ENCODE data around the gene PHACTR4.

The PHACTR4 gene

GRCh38 chr1:28537457-28538199, 168.1 kb downstream of the PHACTR4 start:
- H3K9me3 ChIP-seq (ENCODE audit: control insufficient read depth, insufficient read depth, low read depth, low read length): no peaks in the 10 kb centered on the region
- H3K36me3 ChIP-seq (ENCODE audit: control insufficient read depth in 2 of 2, insufficient read depth in 1 of 2, low read length in 2 of 2): peaks cover 13 to 53% of the 10 kb centered on the region in 2 experiments
- CTCF ChIA-PET: interaction anchor here (0.5 to 0.9 kb wide), 3 partner anchors 11 to 44 kb away, joined by 3 to 6 read pairs (median 3); no protein-coding TSS in a partner anchor
- no peak overlapping the region for H3K4me3 ChIP-seq (ENCODE audit: low read depth, low read length)
- TF ChIP-seq ZSCAN23 (tag by site-specific recombination; IDR thresholded peaks at IDR 0.05) (no peak), ZBTB8A (tag by site-specific recombination; IDR thresholded peaks at IDR 0.05) (no peak), ZNF777 (tag by site-specific recombination; IDR thresholded peaks at IDR 0.05; ENCODE audit: borderline replicate concordance) (no peak), FEZF1 (tag by site-specific recombination; IDR thresholded peaks at IDR 0.05) (no peak), REST (tag by site-specific recombination; IDR thresholded peaks at IDR 0.05) (no peak), PATZ1 (tag by site-specific recombination; IDR thresholded peaks at IDR 0.05) (no peak), BCL11A (tag by site-specific recombination; IDR thresholded peaks at IDR 0.05; ENCODE audit: low read depth) (no peak), ZNF239 (tag by site-specific recombination; IDR thresholded peaks at IDR 0.05) (no peak), ZNF132 (tag by site-specific recombination; IDR thresholded peaks at IDR 0.05; ENCODE audit: borderline replicate concordance) (no peak), ZNF37A (tag by site-specific recombination; IDR thresholded peaks at IDR 0.05) (no peak)
- no peaks in the 10 kb centered on the region for H3K4me1 ChIP-seq (ENCODE audit: control insufficient read depth, insufficient read depth, low read length)
- POLR2A ChIA-PET: no interaction called here
- no peak overlapping the region for H3K27ac ChIP-seq (ENCODE audit: extremely low read depth, low read depth, low read length)

- H3K27ac ChIP-seq (ENCODE audit: extremely low read depth, low read depth, low read length): no peak overlapping the region
- no peaks in the 10 kb centered on the region for H3K4me1 ChIP-seq (ENCODE audit: control insufficient read depth, insufficient read depth, low read length)
- peaks cover 12 to 47% of the 10 kb centered on the region in 2 experiments for H3K36me3 ChIP-seq (ENCODE audit: control insufficient read depth in 2 of 2, insufficient read depth in 1 of 2, low read length in 2 of 2)
- TF ChIP-seq SCRT1 (tag by site-specific recombination; IDR thresholded peaks at IDR 0.05; ENCODE audit: borderline replicate concordance) (no peak), ZNF121 (tag by site-specific recombination; IDR thresholded peaks at IDR 0.05) (no peak), ZNF510 (tag by site-specific recombination; IDR thresholded peaks at IDR 0.05; ENCODE audit: insufficient replicate concordance) (no peak), ZNF292 (tag by site-specific recombination; IDR thresholded peaks at IDR 0.05; ENCODE audit: borderline replicate concordance, low read depth) (no peak), HIC1 (tag by site-specific recombination; IDR thresholded peaks at IDR 0.05) (no peak), IKZF3 (tag by site-specific recombination; IDR thresholded peaks at IDR 0.05) (no peak), MYNN (tag by site-specific recombination; IDR thresholded peaks at IDR 0.05; ENCODE audit: borderline replicate concordance) (no peak), ZFP69B (tag by site-specific recombination; IDR thresholded peaks at IDR 0.05) (no peak), SCRT2 (tag by site-specific recombination; IDR thresholded peaks at IDR 0.05) (no peak), REST (tag by site-specific recombination; IDR thresholded peaks at IDR 0.05) (no peak), ZNF341 (tag by site-specific recombination; IDR thresholded peaks at IDR 0.05; ENCODE audit: low read depth) (no peak), ZNF354C (tag by site-specific recombination; IDR thresholded peaks at IDR 0.05; ENCODE audit: borderline replicate concordance, low read depth) (no peak), ZNF707 (tag by site-specific recombination; IDR thresholded peaks at IDR 0.05) (no peak), ZNF624 (tag by site-specific recombination; IDR thresholded peaks at IDR 0.05) (no peak)
- no peak overlapping the region for H3K4me3 ChIP-seq (ENCODE audit: low read depth, low read length)
- ChIA-PET POLR2A (interaction anchor here (0.5 kb wide), 1 partner anchor 16 kb away, joined by 3 read pairs; no protein-coding TSS in a partner anchor), CTCF (interaction anchor here (0.5 kb wide), 1 partner anchor 44 kb away, joined by 3 read pairs; no protein-coding TSS in a partner anchor)
- H3K9me3 ChIP-seq (ENCODE audit: control insufficient read depth, insufficient read depth, low read depth, low read length): no peaks in the 10 kb centered on the region
Measured at GRCh38 chr1:28538286-28538685, 168.7 kb downstream of the PHACTR4 start.

Measured in HEK293 (cell line).